ENCODE results near the gene APC2.

- TF ChIP-seq CTCF (conservative IDR thresholded peaks at IDR 0.05; ENCODE audit: low read length), result no peak
- no peak for TF ChIP-seq EZH2phosphoT487 (IDR thresholded peaks at IDR 0.05; ENCODE audit: borderline replicate concordance, low read depth, low read length)
Measured at GRCh38 chr19:1418951-1419738, 30.8 kb upstream of the APC2 start.
